Measurements from ENCODE around the gene TSPO. TPM values are rescaled to one million over a fixed set of nuclear protein-coding genes. Genes with fewer than 3 reads are reported as not detected.
A peak's percentile ranks its signal among the peaks of the same experiment; 100 is the strongest.

Gene TSPO
- polyA plus RNA-seq, 1 experiment, result 313 TPM

GRCh38 chr22:43116932-43117331, 34.4 kb upstream of the TSPO start:
- Histone ChIP-seq H3K4me3 (ENCODE audit: low read depth, low read length) (no peak overlapping the region), H3K36me3 (ENCODE audit: control insufficient read depth, insufficient read depth, low read length) (no peaks in the 10 kb centered on the region), H3K27me3 (ENCODE audit: control insufficient read depth, insufficient read depth, low read length) (peaks cover 16% of the 10 kb centered on the region)
- CTCF ChIA-PET, result no interaction called here
- DNase-seq (ENCODE audit: low read depth), result no peak
- POLR2A ChIA-PET, result no interaction called here
- no peak for TF ChIP-seq CTCF (IDR thresholded peaks at IDR 0.05; ENCODE audit: insufficient read depth, low read depth, low read length)

- DNase-seq (ENCODE audit: low read depth), result no peak
- ChIA-PET CTCF (interaction anchor here (0.7 kb wide), 1 partner anchor 17 kb away, joined by 3 read pairs; no protein-coding TSS in a partner anchor), POLR2A (no interaction called here)
- Histone ChIP-seq H3K36me3 (ENCODE audit: control insufficient read depth, insufficient read depth, low read length) (no peaks in the 10 kb centered on the region), H3K4me3 (ENCODE audit: low read depth, low read length) (no peak overlapping the region), H3K27me3 (ENCODE audit: control insufficient read depth, insufficient read depth, low read length) (peaks cover 13% of the 10 kb centered on the region)
- TF ChIP-seq CTCF (IDR thresholded peaks at IDR 0.05; ENCODE audit: insufficient read depth, low read depth, low read length), result no peak
Observed at GRCh38 chr22:43118024-43118849, 33.1 kb upstream of the TSPO start.

- ChIA-PET POLR2A (no interaction called here), CTCF (no interaction called here)
- H3K36me3 ChIP-seq (ENCODE audit: control insufficient read depth, insufficient read depth, low read length), result no peaks in the 10 kb centered on the region
- peaks cover 8% of the 10 kb centered on the region for H3K27me3 ChIP-seq (ENCODE audit: control insufficient read depth, insufficient read depth, low read length)
- TF ChIP-seq CTCF (IDR thresholded peaks at IDR 0.05; ENCODE audit: insufficient read depth, low read depth, low read length), result no peak
- no peak for DNase-seq (ENCODE audit: low read depth)
- no peak overlapping the region for H3K4me3 ChIP-seq (ENCODE audit: low read depth, low read length)
Observed at GRCh38 chr22:43118953-43119458, 32.4 kb upstream of the TSPO start.

DNA sequence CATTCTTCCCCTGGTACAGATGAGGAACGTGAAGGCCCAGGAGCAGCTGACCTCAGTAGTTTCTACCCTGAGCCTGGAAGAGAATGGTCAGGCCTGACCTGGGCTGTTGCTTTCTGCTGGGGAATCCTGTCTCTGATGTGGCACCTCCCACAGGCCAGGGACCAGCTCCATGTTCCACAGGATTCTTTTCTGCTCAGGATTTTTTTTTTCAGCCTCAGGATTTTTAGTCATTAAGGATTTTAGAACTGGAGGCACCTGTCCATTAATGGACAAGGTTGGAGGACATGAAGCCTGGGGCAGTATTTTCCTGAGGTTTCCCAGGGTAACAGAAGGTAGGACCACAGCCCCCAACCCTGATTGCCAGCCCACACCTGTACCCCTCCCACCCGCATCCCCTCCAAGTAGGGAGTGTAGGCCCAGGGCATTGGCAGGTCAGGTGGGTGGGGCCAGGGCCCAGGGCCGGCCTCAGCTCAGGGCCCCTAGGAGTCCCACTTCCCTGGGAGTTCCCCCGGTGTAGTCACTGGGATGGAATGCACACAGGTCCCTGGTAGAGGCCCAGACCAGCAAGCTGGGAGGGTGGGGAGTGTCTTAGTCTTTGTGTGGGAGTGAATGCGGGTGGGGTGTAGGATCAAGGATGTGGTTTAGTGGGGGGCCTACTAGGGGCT, 24.7 kb upstream of the TSPO start:
- no peaks in the 10 kb centered on the region for H3K36me3 ChIP-seq (ENCODE audit: control insufficient read depth, insufficient read depth, low read length)
- H3K4me3 ChIP-seq (ENCODE audit: low read depth, low read length), result no peak overlapping the region
- CTCF ChIA-PET, result interaction anchor here (0.6 to 2.3 kb wide), 2 partner anchors 10 to 93 kb away, joined by 3 to 9 read pairs; no protein-coding TSS in a partner anchor
- DNase-seq (ENCODE audit: low read depth), result peak; percentile 35
- no peak for TF ChIP-seq CTCF (IDR thresholded peaks at IDR 0.05; ENCODE audit: insufficient read depth, low read depth, low read length)
- POLR2A ChIA-PET, result interaction anchor here (0.6 kb wide), 1 partner anchor 252 kb away, joined by 3 read pairs; no protein-coding TSS in a partner anchor
- no peaks in the 10 kb centered on the region for H3K27me3 ChIP-seq (ENCODE audit: control insufficient read depth, insufficient read depth, low read length)

All from BJ (cell line).